T-helper 17 cell (primary cell): ENCODE measurements around the gene LGALS14. TPM values are rescaled to one million over a fixed set of nuclear protein-coding genes. Genes with fewer than 3 reads are reported as not detected.

Experiments
- ATAC-seq: fragments of 150-1000 bp; cut with Tn5 transposase; 2 replicates; pipeline ENCODE4 v1.10.0; 2021; ENCODE audit warnings: mild to moderate bottlenecking, moderate library complexity
- DNase-seq, 3 donors: peaks; one replicate each; pipeline versions ENCODE4 v3.0.0 to v3.0.0-alpha.2; 2020 to 2021
- H3K9me3 ChIP-seq: one replicate; pipeline ENCODE4 v1.7.0; 2013; ENCODE audit warnings: low read length, mild to moderate bottlenecking; ENCODE audit not compliant: control insufficient read depth, poor library complexity, severe bottlenecking
- H3K27ac Mint-ChIP-seq: one replicate; pipeline ENCODE4 v1.8.0; 2022; ENCODE audit warnings: mild to moderate bottlenecking, moderate library complexity, mixed read lengths
- H3K27me3 Mint-ChIP-seq: one replicate; pipeline ENCODE4 v1.8.0; 2022; ENCODE audit warnings: mixed read lengths
- H3K36me3 Mint-ChIP-seq: one replicate; pipeline ENCODE4 v1.8.0; 2022; ENCODE audit warnings: low read depth, mixed read lengths
- H3K4me1 Mint-ChIP-seq: one replicate; pipeline ENCODE4 v1.8.0; 2022; ENCODE audit warnings: mild to moderate bottlenecking, mixed read lengths
- H3K4me3 Mint-ChIP-seq: one replicate; pipeline ENCODE4 v1.8.0; 2022; ENCODE audit warnings: mild to moderate bottlenecking, moderate library complexity, mixed read lengths
- total RNA-seq, 4 donors: library from RNA in 2 of 4; stranded (reverse) in 2 of 4; gene quantifications; one replicate each; pipeline ENCODE4 v1.2.3 and lab custom pipeline; 2022 to 2026

LGALS14 gene
- total RNA-seq, 2 donors from 2014 or later: not detected

- Mint-ChIP-seq H3K4me1 (peaks cover 14% of the 10 kb centered on the region), H3K27ac (no peak within 1 kb of the TSS), H3K36me3 (peaks cover 3% of the 10 kb centered on the region), H3K4me3 (no peak within 1 kb of the TSS), H3K27me3 (peaks cover 27% of the 10 kb centered on the region)
- DNase-seq: no peak
- no peak for ATAC-seq
- no peaks in the 10 kb centered on the region for H3K9me3 ChIP-seq
These were observed 33.6 kb downstream of the LGALS14 start, which contains the start of gene CLC for GRCh38 chr19:39737891-39738290. CLC (minus strand) TSS chr19:39738029; CDS start chr19:39737952, 77 bp downstream.

DNA sequence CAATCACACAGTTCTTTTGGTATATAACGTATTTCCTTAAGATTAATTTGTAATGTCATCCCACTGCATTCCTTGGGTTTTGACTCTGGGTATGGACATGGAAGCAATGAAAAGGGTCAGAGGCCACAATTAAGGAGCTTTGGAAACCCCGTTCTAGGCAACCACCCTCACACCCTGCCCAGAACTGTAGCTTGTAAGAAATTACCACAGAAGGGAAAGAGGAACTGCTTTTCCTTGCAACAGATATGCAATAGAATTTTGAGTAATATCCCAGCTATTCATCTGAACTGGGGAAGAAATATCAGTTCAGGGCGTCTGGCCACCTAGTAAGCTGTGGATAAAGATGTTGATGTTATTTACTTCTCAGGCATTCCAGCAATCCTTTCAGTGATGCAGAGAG, 34.5 kb downstream of the LGALS14 start:
- Mint-ChIP-seq H3K27me3 (peaks cover 27% of the 10 kb centered on the region), H3K4me1 (peaks cover 14% of the 10 kb centered on the region), H3K4me3 (no peak overlapping the region), H3K27ac (no peak overlapping the region), H3K36me3 (peaks cover 5% of the 10 kb centered on the region)
- no peaks in the 10 kb centered on the region for H3K9me3 ChIP-seq
- no peak for DNase-seq
- no peak for ATAC-seq

DNA sequence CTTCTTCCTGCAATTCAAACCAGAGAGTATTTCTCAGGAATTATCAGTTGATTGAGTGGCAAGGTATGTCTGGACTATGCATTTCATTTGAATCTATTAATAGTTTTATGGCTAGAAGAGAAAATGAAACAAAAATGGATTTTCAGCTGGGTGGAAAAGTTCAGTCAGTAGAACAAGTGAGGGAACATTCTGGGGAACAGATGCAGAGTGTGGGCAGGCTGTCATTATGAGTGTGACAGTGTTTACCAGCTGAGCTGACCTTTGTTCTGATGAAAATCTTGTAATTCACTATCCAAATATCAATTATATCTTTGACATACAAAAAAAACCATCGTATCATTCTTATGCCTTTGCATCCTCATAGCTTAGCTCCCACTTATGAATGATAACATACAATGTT, 36.1 kb downstream of the LGALS14 start:
- ATAC-seq (no peak), DNase-seq (no peak)
- Mint-ChIP-seq H3K4me3 (no peak overlapping the region), H3K36me3 (peaks cover 5% of the 10 kb centered on the region), H3K27me3 (peaks cover 32% of the 10 kb centered on the region), H3K27ac (no peak overlapping the region), H3K4me1 (peaks cover 14% of the 10 kb centered on the region)
- no peaks in the 10 kb centered on the region for H3K9me3 ChIP-seq

DNA sequence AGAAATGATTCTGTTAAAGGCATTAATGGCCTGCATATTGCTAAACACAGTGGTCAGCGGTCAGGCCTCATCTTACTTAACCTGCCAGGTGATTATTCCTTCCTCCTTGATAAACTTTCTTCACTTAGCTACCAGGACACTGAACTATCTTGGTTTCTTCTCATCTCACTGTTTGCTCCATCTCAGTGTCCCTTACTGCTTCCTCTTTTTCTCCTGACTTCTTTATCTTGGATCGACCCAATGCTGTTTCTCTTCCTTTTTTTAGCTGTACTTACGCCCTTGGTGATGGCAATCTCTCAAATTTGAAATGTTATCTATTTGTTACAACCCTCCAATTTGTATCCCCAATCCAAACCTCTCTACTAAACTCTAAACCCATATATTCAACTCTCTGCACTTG, 41.4 kb downstream of the LGALS14 start:
- Mint-ChIP-seq H3K27me3 (peaks cover 48% of the 10 kb centered on the region), H3K27ac (no peak overlapping the region), H3K4me3 (no peak overlapping the region), H3K36me3 (peaks cover 5% of the 10 kb centered on the region), H3K4me1 (no peaks in the 10 kb centered on the region)
- ATAC-seq (no peak), DNase-seq (no peak)
- no peaks in the 10 kb centered on the region for H3K9me3 ChIP-seq

- H3K9me3 ChIP-seq: no peaks in the 10 kb centered on the region
- Mint-ChIP-seq H3K4me1 (no peaks in the 10 kb centered on the region), H3K27me3 (peaks cover 59% of the 10 kb centered on the region), H3K4me3 (no peak overlapping the region), H3K27ac (no peak overlapping the region), H3K36me3 (peaks cover 5% of the 10 kb centered on the region)
- no peak for ATAC-seq
- DNase-seq: no peak
These were observed 42.7 kb downstream of the LGALS14 start for GRCh38 chr19:39746836-39747529.

DNA sequence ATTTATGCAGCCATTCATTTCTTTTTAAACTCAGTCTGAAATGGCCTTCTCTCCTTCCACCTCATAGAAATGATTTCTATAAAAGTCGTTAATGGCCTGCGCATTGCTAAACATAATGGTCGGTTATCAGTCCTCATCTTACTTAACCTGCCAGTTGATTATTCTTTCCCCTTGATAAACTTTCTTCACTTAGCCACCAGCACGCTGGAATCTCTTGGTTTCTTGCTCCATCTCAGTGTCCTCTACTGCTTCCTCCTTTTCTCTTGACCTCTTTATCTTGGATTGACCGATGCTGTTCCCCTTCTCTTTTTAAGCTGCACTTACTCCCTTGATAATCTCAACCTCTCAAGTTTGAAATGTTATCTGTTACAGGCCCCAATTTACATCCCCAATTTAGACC, 45.7 kb downstream of the LGALS14 start:
- H3K4me1 Mint-ChIP-seq: no peaks in the 10 kb centered on the region
- H3K36me3 Mint-ChIP-seq: no peaks in the 10 kb centered on the region
- no peak overlapping the region for H3K27ac Mint-ChIP-seq
- ATAC-seq: no peak
- no peak overlapping the region for H3K4me3 Mint-ChIP-seq
- H3K27me3 Mint-ChIP-seq: peaks cover 56% of the 10 kb centered on the region
- DNase-seq: no peak
- no peaks in the 10 kb centered on the region for H3K9me3 ChIP-seq

GRCh38 chr19:39752390-39752789, 48.1 kb downstream of the LGALS14 start:
- Mint-ChIP-seq H3K27me3 (peaks cover 37% of the 10 kb centered on the region), H3K4me1 (no peaks in the 10 kb centered on the region), H3K36me3 (no peaks in the 10 kb centered on the region), H3K27ac (no peak overlapping the region), H3K4me3 (no peak overlapping the region)
- ATAC-seq (no peak), DNase-seq (no peak)
- no peaks in the 10 kb centered on the region for H3K9me3 ChIP-seq

- H3K9me3 ChIP-seq: no peaks in the 10 kb centered on the region
- ATAC-seq (no peak), DNase-seq (no peak)
- no peak overlapping the region for H3K4me3 Mint-ChIP-seq
- peaks cover 35% of the 10 kb centered on the region for H3K27me3 Mint-ChIP-seq
- no peaks in the 10 kb centered on the region for H3K4me1 Mint-ChIP-seq
- no peak overlapping the region for H3K27ac Mint-ChIP-seq
- H3K36me3 Mint-ChIP-seq: no peaks in the 10 kb centered on the region
These were observed 48.5 kb downstream of the LGALS14 start for GRCh38 chr19:39752795-39753194.

GRCh38 chr19:39754544-39754943, 50.3 kb downstream of the LGALS14 start:
- H3K9me3 ChIP-seq: no peaks in the 10 kb centered on the region
- Mint-ChIP-seq H3K27ac (no peak overlapping the region), H3K27me3 (peaks cover 29% of the 10 kb centered on the region), H3K4me3 (no peak overlapping the region), H3K36me3 (peaks cover 2% of the 10 kb centered on the region), H3K4me1 (no peaks in the 10 kb centered on the region)
- DNase-seq (no peak), ATAC-seq (no peak)

DNA sequence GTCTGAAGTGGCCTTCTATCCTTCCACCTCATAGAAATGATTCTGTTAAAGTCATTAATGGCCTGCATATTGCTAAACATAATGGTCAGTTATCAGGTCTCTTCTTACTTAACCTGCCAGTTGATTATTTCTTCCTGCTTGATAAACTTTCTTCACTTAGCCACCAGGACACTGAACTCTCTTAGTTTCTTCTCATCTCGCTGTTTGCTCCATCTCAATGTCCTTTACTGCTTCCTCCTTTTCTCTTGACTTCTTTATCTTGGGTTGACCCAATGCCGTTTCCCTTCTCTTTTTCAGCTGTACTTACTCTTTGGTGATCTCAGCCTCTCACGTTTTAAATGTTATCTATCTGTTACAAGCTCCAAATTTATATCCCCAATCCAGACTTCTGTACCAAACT, 50.7 kb downstream of the LGALS14 start:
- no peak for ATAC-seq
- peaks cover 29% of the 10 kb centered on the region for H3K27me3 Mint-ChIP-seq
- no peak overlapping the region for H3K4me3 Mint-ChIP-seq
- no peaks in the 10 kb centered on the region for H3K4me1 Mint-ChIP-seq
- no peak overlapping the region for H3K27ac Mint-ChIP-seq
- peaks cover 2% of the 10 kb centered on the region for H3K36me3 Mint-ChIP-seq
- no peaks in the 10 kb centered on the region for H3K9me3 ChIP-seq
- no peak for DNase-seq

Other genes starting within 250 kb of the LGALS14 start
- 10 to 100 TPM; 44.9 to 53.0 TPM for gene TIMM50, start 223.6 kb upstream of the LGALS14 start, total RNA-seq
- gene DLL3, start 205.5 kb upstream of the LGALS14 start, total RNA-seq: not detected
- not detected for gene SELENOV, start 189.3 kb upstream of the LGALS14 start, total RNA-seq
- gene EID2B, start 171.6 kb upstream of the LGALS14 start, total RNA-seq: 1 to 10 TPM; 3.9 to 4.9 TPM
- gene EID2, start 164.3 kb upstream of the LGALS14 start, total RNA-seq: 10 to 100 TPM; 14.4 to 15.1 TPM
- gene LGALS13, start 102.0 kb upstream of the LGALS14 start, total RNA-seq: not detected
- not detected for gene LGALS16, start 48.6 kb upstream of the LGALS14 start, total RNA-seq
- 1 to 10 TPM; 1.9 to 8.2 TPM for gene CLC, start 33.5 kb downstream of the LGALS14 start, total RNA-seq
- not detected for gene LEUTX, start 74.4 kb downstream of the LGALS14 start, total RNA-seq
- 10 to 100 TPM; 47.5 to 55.5 TPM for gene DYRK1B, start 129.7 kb downstream of the LGALS14 start, total RNA-seq
- gene FBL, start 141.9 kb downstream of the LGALS14 start, total RNA-seq: 100 to 1,000 TPM; 255 to 264 TPM
- 10 to 100 TPM in 1 of 2 donors, 1 to 10 TPM in 1; 9.1 to 10.1 TPM for gene FCGBP, start 230.2 kb downstream of the LGALS14 start, total RNA-seq